Measurements from ENCODE around the gene SSR1.
A peak's percentile ranks its signal among the peaks of the same experiment; 100 is the strongest.

SSR1 gene

DNA sequence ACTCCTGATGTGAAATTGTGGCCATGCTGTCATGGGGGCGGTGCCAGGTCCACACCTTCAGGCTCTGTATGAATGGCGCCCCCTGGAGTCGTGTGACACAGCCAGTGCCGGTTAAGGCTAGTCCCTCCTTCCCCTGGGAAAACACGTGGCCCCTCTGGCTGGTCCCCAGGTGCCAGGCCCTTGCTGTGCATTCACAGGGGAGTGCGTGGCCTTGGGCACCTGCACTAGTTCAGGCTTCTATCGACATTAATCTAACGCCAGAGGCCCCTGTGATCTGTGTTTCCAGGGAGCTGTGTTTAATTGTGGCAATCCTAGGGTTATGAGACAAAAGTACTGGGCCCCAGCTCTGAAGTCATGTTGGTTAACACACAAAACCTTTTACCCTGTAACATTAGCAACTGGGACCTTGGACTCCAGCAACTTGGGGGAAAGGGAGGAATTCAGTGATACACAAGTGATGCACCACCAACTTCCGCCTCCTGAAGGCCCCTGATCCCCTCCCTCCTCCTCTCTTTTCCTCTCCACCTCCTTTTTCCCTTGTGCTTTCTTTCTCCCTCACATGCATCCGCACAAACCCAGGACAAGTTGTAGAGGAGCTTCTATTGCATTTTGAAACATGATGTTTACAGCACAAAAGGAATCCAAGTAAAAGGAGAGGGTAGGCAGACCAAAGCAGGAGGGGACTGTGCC, 74.0 kb downstream of the SSR1 start:
- DNase-seq (ENCODE audit: low read depth), result peak; percentile 86

DNA sequence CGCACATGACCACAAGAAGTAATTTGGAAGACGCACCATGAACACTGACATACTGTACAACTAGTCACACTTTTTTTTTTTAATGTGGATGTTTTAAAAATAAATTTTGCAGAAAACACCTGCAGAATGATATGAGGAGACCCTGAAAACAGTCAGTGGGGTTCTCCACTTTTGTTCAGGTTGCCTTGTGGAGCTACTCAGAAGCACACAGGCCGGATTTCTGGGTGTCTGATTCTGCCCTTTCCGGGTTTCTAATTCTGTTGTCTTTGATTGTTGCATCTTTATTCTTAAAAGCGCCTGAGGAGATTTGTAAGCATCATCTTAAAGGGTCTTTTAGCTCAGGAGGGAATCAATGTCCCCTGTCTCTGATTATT, 74.5 kb downstream of the SSR1 start:
- no peak for DNase-seq (ENCODE audit: low read depth)

DNA sequence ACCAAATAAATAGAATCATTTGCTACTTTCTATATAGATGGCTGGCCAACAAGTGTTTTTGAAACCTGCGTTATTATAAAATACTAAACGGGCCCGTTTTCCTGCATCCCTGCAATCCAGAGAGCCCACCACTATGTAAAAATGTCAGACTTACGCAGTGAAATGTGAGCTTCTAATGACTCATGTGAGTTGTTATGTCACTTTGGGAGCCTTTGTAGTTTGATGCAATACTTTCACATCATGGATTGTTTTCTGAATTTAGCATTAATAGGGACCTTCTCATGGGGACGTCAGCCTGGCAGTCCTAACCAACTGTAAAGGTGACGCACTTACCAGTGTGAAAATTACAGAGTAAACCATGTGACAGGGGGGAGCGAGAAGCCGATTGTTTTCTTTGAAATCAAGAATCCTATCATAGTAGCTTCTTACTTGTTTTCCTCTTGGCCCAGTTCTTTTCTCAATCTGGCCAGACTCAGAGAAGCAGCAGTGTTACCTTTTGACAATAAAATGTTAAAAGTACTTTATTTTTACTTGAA, 75.3 kb downstream of the SSR1 start:
- no peak for DNase-seq (ENCODE audit: low read depth)

DNA sequence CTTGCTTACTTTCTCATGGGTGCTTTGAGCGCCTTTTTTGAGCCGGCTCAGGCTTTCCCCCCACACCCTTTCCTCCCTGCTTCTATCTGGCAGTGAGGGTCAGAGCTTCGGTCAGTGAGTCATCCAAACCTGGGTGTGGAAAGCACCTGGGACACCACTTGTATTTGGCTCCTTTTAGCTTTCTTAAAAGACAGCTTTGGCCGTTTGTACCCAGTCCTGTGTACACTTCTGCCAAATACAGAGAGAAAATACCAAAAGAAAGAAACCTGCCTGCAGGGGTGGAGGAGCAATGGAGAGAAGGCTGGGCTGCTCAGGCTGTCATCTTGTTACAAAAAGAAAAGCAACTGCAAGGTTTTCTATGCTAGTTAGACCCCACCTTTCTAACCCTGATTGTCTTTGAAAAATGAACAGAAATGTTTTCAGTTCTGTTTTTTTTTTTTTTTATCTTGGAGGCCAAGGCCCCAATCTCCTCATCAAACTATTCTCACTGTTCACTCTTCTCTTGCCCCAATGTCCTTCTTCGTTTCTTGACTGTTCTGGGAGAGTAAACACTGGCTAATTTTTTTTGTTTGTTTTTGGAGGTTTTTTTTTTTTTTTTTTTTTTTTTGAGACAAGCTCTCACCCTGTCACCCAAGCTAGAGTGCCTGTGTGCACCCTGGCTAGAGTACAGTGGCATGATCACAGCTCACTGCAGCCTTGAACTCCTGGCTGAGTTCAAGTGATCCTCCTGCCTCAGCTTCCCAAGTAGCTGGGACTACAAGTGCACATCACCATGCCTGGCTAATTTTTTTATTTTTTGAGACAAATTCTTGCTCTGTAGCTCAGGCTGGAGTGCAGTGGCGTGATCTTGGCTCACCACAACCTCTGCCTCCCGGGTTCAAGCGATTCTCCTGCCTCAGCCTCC, 76.4 kb downstream of the SSR1 start:
- no peak for DNase-seq (ENCODE audit: low read depth)

DNA sequence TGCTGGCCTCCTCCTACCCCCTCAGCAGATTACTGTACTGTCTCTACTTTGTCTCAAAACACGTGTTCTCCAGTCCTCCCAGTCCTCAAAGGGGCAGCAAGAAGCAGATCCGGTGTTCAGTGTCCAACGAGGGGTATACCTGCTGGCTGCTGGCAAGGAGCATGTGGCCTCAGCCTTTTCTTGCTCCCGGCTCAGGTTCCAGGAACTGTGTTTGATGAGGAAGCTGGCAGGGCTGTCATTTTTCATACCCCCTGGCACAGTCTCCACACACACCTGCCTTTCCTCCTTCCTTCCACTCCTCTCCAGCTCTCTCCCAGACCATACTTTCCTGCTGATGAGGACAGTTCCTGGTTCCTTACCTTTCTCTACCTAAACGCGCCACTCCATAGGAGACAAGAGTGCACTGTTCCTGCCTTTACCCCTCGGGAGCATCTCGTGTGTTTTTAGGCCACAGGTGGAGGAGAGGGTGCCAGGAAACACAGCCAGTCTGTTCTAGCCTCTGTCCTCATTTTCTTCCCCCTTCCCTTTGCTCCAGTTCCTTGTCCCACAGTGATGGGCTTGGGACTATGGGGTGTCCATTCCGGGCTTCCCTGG, 77.2 kb downstream of the SSR1 start:
- no peak for DNase-seq (ENCODE audit: low read depth)

DNA sequence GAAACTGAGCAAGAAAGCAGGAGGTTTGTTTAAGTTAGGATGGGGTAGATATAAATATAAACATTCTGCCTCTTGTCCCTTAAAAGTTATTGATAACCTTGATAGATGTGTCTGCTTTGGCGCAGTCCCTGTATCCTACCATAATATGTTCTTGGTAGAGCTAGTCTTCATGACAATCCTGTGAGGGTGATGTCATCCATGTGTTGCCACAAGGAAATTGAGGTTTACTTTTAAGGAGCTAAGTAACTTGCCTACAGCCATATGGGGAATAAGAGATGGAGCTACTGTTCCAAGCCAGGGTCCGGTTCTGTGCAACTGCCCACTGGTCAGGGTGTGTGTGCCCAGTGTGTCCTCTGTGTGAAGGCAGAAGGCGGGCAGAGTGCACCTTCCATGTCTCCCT, 78.5 kb downstream of the SSR1 start:
- no peak for DNase-seq (ENCODE audit: low read depth)

DNA sequence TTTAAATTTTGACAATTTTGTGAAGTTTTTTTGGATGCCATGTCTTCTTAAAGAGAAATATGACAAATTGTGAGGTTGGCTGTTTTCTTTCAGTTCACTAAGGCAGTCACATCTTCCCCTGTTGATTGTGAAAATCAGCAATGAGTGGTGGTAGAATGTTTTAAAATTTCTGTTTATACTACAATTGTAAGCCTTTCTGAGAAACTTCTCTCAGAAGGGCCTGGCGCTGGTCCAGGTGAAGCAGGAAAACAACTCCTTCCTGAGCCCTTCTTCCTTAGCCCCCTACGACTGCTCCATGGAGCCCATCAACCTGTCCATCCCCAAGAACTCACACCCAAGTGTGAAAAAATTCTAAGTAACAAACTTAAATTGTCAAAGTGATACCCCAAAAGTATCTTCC, 80.6 kb downstream of the SSR1 start:
- DNase-seq (ENCODE audit: low read depth), result no peak

DNA sequence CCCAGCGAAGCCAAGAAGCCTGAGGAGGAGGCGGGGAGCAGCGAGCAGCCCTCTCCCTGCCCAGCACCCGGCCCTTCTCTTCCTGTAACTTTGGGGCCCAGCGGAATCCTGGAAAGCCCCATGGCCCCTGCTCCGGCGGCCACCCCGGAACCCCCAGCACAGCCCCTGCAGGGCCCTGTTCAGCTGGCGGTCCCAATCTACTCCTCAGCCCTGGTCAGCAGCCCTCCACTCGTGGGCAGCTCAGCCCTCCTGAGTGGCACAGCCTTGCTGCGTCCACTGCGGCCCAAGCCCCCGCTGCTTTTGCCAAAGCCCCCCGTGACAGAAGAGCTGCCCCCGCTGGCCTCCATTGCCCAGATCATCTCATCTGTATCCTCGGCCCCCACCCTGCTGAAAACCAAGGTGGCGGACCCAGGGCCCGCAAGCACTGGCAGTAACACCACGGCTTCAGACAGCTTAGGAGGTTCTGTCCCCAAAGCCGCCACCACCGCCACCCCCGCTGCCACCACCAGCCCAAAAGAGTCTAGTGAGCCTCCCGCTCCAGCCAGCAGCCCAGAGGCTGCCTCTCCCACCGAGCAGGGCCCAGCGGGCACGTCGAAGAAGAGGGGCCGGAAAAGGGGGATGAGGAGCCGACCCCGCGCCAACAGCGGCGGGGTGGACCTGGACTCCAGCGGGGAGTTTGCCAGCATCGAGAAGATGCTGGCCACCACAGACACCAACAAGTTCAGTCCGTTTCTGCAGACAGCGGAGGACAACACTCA, 81.9 kb downstream of the SSR1 start:
- DNase-seq (ENCODE audit: low read depth), result no peak

DNA sequence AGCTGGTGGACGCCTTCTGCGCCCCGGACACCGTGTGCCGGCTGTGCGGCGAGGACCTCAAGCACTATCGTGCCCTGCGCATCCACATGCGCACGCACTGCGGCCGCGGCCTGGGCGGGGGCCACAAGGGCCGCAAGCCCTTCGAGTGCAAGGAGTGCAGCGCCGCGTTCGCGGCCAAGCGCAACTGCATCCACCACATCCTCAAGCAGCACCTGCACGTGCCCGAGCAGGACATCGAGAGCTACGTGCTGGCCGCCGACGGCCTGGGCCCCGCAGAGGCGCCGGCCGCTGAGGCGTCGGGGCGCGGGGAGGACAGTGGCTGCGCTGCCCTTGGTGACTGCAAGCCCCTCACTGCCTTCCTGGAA, 82.7 kb downstream of the SSR1 start:
- no peak for DNase-seq (ENCODE audit: low read depth)

DNA sequence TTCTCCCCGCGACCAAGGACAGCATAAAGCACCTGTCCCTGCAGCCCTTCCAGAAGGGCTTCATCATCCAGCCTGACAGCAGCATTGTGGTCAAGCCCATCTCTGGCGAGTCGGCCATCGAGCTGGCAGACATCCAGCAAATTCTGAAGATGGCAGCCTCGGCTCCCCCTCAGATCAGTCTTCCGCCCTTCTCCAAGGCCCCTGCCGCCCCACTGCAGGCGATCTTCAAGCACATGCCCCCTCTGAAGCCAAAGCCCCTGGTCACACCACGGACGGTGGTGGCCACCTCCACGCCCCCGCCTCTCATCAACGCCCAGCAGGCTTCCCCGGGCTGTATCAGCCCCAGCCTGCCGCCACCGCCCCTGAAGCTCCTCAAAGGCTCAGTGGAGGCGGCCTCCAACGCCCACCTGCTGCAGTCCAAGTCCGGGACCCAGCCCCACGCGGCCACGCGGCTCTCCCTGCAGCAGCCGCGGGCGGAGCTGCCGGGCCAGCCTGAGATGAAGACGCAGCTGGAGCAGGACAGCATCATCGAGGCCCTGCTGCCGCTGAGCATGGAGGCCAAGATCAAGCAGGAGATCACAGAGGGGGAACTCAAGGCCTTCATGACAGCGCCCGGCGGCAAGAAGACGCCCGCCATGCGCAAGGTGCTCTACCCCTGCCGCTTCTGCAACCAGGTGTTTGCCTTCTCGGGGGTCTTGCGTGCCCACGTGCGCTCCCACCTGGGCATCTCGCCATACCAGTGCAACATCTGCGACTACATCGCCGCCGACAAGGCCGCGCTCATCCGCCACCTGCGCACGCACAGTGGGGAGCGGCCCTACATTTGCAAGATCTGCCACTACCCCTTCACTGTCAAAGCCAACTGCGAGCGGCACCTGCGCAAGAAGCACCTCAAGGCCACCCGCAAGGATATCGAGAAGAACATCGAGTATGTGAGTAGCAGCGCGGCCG, 83.3 kb downstream of the SSR1 start:
- DNase-seq (ENCODE audit: low read depth), result no peak

DNA sequence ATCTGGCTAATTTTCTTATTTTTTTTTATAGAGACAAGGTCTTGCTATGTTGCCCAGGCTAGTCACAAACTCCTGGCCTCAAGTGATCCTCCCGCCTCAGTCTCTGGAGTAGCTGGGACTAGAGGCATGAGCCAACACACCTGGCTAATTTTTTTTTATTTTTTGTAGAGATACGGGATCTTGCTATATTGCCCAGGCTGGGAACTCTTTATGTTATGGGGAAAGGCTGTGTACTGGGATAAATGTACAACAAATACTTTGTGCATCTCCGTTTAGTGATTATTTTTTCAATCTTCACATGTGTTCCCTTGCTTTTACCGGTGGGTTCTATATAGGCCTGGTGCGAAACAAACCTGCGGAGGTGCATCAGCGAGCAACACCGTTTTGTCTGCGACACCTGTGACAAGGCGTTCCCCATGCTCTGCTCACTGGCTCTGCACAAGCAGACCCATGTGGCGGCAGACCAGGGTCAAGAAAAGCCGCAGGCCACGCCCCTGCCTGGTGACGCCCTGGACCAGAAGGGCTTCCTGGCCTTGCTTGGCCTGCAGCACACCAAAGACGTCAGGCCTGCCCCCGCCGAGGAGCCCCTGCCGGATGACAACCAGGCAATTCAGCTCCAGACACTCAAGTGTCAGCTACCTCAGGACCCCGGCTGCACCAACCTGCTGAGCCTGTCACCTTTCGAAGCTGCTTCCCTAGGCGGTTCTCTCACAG, 84.2 kb downstream of the SSR1 start:
- no peak for DNase-seq (ENCODE audit: low read depth)

DNA sequence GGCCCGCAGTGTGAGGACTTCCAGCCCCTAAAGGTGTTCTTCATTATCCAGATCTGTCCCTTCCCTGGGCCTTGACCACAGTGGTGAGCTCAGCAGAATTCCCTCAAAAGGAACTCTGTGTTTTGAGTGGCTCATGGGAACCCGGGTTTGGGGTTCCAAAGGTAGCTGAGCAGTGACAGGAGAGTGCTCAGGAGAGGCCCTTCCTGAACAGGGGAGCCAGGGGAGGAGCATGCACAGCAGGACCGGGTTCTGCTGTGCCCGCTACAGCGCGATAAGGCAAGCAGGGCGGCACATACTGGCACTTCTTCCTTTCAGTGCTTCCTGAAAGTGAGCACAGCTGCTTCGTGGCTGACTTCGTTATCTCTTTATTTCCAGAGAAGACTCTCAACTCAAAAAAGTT, 88.3 kb downstream of the SSR1 start:
- DNase-seq (ENCODE audit: low read depth), result no peak

DNA sequence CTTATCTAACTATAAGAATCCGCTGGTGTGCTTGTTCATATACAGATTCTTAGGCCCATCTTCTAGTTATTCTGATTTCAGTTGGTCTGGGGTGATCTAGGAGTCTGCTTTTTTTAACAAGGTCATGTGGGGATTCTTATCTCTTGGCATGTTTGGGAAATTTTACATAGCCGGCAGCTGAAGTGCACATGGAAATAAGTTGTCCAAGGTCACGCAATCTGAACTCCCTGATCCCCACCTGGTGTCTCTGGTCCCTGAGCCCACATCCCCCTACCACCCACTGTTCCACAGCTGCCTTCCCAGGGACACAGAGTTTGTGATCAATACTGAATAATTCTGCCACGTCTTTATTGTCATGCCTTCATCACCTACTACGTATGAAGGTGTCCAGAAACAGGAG, 90.8 kb downstream of the SSR1 start:
- no peak for DNase-seq (ENCODE audit: low read depth)

DNA sequence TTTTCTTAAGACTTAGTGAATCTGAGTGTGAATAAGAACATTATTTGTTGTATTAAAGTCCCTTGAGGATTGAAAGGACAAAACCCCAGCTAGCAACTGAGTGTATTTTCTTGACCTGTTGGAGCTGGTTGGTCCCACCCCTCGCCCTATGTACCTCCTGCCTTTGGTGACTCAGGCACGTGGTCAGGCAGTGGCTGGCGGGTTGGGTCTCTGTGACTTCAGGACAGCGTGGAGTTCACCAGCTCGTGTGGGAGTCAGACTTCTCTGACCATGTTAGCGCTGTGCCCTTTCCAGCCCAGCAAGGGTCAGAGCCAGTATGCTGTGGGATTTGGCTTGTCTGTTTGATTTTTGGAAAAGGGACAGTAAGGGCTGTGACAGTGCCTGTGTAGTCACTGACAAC, 93.7 kb downstream of the SSR1 start:
- peak; percentile 50 for DNase-seq (ENCODE audit: low read depth)

DNA sequence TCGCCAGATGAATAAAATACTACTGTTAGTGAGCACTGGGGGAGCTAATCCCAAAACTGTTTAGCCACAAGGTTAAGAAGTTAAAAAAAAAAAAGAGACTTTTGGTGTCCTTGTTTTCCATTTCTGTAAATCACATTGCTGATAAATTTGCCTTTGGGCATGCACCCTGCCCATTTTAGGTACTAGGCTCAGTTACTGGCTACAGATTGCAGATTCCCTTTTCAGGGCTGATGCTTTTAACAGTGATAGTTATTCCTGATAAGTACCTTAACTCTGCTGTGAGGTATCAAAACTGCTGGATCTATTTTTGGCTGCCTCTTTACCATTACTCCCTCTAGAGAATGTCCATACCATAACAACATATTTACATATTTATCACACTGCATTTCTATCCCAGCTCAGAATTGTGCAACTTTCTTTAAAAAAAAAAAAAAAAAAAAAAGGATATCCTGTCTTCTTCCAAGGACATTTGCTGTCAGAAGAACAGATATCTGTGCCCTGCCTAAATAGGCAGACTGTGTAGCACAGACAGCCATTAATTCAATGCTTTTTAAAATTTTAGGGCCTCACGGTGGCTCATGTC, 94.5 kb downstream of the SSR1 start:
- no peak for DNase-seq (ENCODE audit: low read depth)

Data from ELR (cell line).